ENCODE data around the gene CD177. TPM values are rescaled to one million over a fixed set of nuclear protein-coding genes. Genes with fewer than 3 reads are reported as not detected.
"Not testable (repeated sequence)": the region's sequence is repeated elsewhere in the genome, so short reads cannot be mapped to it uniquely, and the experiment has no call there.

The CD177 gene
- total and polyA plus RNA-seq, 2 donors (not counting 3 experiments of a cell fraction or from before 2014, with no cell fraction given): 0.18 TPM; not detected in 1

DNA sequence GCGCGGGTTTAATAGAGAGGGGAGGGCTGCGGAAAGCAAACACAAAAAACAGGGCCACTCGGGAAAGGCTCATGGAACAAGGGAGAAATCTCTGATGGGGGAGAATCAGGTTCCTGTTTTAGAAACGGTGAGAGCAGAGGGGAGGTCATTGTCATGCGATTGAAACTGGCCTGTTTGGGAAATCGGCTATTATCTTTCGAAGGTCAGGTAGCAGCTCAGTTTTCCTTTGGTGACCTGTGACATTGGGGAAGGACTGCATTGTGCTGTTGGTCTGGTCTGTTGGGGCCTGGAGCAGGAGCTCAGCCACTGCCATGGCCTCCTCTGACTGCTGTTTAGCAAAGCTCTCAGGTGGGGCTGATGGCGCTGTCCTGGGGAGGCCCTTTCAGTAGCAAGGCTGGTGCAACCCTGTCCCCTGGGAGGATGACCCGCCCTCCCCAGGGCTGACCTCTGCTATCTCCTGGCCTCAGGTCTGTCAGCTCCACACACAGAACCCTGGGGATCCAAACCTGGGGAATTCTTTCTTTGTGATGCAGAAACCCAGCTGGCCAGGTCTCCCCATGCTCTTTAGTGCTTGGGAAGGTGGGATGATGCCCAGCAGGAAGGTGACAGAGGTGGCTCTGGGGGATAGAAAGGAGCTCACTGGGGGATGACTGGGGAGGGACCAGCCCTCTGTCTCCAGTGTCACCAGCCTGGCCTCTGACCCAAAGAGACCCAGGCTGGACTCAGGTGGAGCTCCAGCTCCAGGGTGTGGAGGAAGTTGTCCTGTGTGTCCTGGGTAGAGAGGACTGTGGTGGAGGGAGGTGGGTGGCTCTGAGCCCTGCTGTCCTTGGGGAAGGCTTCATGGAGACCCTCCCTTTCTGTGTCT, 21.2 kb upstream of the CD177 start:
- Histone ChIP-seq H3K4me2 (ENCODE audit: insufficient read depth, low read length) (no peak overlapping the region), H3K79me2 (ENCODE audit: control insufficient read depth, insufficient read depth, low read length) (no peaks in the 10 kb centered on the region), H2AFZ (ENCODE audit: low read depth, low read length) (no peak overlapping the region), H3K9me1 (replicated peaks; ENCODE audit: control insufficient read depth, extremely low read depth, insufficient read depth, low read length) (no peaks in the 10 kb centered on the region), H3K4me3 (replicated peaks in 1 of 3; ENCODE audit: insufficient read depth in 1 of 3, low read depth in 1 of 3, low read length in 3 of 3) (no peak overlapping the region), H3K27me3 (ENCODE audit: control insufficient read depth in 2 of 2, insufficient read depth in 2 of 2, low read length in 2 of 2) (no peaks in the 10 kb centered on the region), H3K36me3 (ENCODE audit: control insufficient read depth in 2 of 2, extremely low read depth in 1 of 2, insufficient read depth in 2 of 2, low read length in 2 of 2) (no peaks in the 10 kb centered on the region), H3K9me3 (replicated peaks; ENCODE audit: control insufficient read depth, insufficient read depth, low read length) (no peaks in the 10 kb centered on the region), H3K4me1 (ENCODE audit: control insufficient read depth, extremely low read depth, insufficient read depth, low read length) (no peaks in the 10 kb centered on the region), H3K9ac (replicated peaks; ENCODE audit: extremely low read depth, insufficient read depth, low read length) (no peak overlapping the region), H4K20me1 (replicated peaks; ENCODE audit: control insufficient read depth, extremely low read depth, insufficient read depth, low read length) (no peaks in the 10 kb centered on the region), H3K27ac (ENCODE audit: insufficient read depth, low read depth, low read length) (no peak overlapping the region)
- BruUV-seq (replicated peaks): no TSS peak
- TF ChIP-seq POLR2A (IDR thresholded peaks at IDR 0.05; ENCODE audit: low read depth, low read length): no peak
- TF ChIP-seq, protein P1, sequence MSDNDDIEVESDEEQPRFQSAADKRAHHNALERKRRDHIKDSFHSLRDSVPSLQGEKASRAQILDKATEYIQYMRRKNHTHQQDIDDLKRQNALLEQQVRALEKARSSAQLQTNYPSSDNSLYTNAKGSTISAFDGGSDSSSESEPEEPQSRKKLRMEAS (IDR thresholded peaks at IDR 0.05; ENCODE audit: insufficient read depth, insufficient read length): no peak
- TF ChIP-seq FOS (IDR thresholded peaks at IDR 0.05; ENCODE audit: borderline replicate concordance, insufficient read depth, low read length): no peak
- TF ChIP-seq EZH2 (IDR thresholded peaks at IDR 0.05; ENCODE audit: borderline replicate concordance, low read depth, low read length, severe bottlenecking): no peak
- no peak for TF ChIP-seq MYC (IDR thresholded peaks at IDR 0.05; ENCODE audit: low read depth, low read length)
- no peak for TF ChIP-seq POLR2AphosphoS5 (IDR thresholded peaks at IDR 0.05; ENCODE audit: insufficient read depth, low read depth, low read length)
- no peak for TF ChIP-seq GATA2 (IDR thresholded peaks at IDR 0.05; ENCODE audit: insufficient read depth, insufficient read length, low read depth, low read length)
- dilution Hi-C loops (cut with MboI; ENCODE audit: extremely low pct_ligation_motif_present, low sequenced_read_pairs): no loop called here
- ChIA-PET POLR2A (no interaction called here), CTCF (no interaction called here)
- intact Hi-C loops (cut with micrococcal nuclease): no loop called here
- FAIRE-seq (no peak), DNase-seq (ENCODE audit: low read depth, low spot score) (no peak)

DNA sequence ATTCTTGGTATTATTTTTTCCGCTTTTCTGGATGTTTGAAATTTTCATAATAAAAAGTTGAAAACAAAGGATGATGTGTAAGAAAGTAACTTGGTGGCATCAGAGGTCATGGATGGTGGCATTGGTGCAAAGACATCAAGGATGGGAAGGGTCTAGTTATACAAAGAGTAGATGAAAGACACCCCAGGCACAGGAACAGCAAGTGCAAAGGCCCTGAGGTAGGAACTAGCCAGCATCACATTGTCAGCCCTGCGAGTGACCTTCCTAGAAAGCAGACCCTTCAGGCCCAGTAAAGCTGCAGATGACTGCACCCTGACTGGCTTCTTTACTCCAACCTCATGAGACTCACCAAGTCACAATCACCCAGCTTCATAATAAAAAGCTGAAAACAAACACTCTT, 17.0 kb upstream of the CD177 start:
- H3K9me1 ChIP-seq (replicated peaks; ENCODE audit: control insufficient read depth, extremely low read depth, insufficient read depth, low read length); H3K79me2 ChIP-seq (ENCODE audit: control insufficient read depth, insufficient read depth, low read length); H3K27ac ChIP-seq (ENCODE audit: insufficient read depth, low read depth, low read length); H3K9ac ChIP-seq (replicated peaks; ENCODE audit: extremely low read depth, insufficient read depth, low read length); H4K20me1 ChIP-seq (replicated peaks; ENCODE audit: control insufficient read depth, extremely low read depth, insufficient read depth, low read length); FAIRE-seq; BruUV-seq (replicated peaks); H3K4me2 ChIP-seq (ENCODE audit: insufficient read depth, low read length); intact Hi-C loops (cut with micrococcal nuclease); H3K4me3 ChIP-seq (replicated peaks in 1 of 3; ENCODE audit: insufficient read depth in 1 of 3, low read depth in 1 of 3, low read length in 3 of 3); H3K27me3 ChIP-seq (ENCODE audit: control insufficient read depth in 2 of 2, insufficient read depth in 2 of 2, low read length in 2 of 2); CTCF ChIA-PET; DNase-seq (ENCODE audit: low read depth, low spot score); H3K4me1 ChIP-seq (ENCODE audit: control insufficient read depth, extremely low read depth, insufficient read depth, low read length); H3K36me3 ChIP-seq (ENCODE audit: control insufficient read depth in 2 of 2, extremely low read depth in 1 of 2, insufficient read depth in 2 of 2, low read length in 2 of 2); H3K9me3 ChIP-seq (replicated peaks; ENCODE audit: control insufficient read depth, insufficient read depth, low read length); POLR2A ChIA-PET; dilution Hi-C loops (cut with MboI; ENCODE audit: extremely low pct_ligation_motif_present, low sequenced_read_pairs); H2AFZ ChIP-seq (ENCODE audit: low read depth, low read length): not testable (repeated sequence)
